Measurements from ENCODE around the gene FOXP4. TPM values are rescaled to one million over a fixed set of nuclear protein-coding genes. Genes with fewer than 3 reads are reported as not detected.

The FOXP4 gene
- total RNA-seq, 3 donors from 2014 or later (not counting 1 experiment from before 2014, with no cell fraction given) = 11.2 to 21.1 (median 14.7) TPM

GRCh38 chr6:41519305-41519744 is 26.9 kb upstream of the FOXP4 start:
- Mint-ChIP-seq H3K4me3 (no peak overlapping the region), H3K4me1 (no peaks in the 10 kb centered on the region), H3K36me3 (no peaks in the 10 kb centered on the region), H3K27me3 (ENCODE audit: low read depth in 2 of 2) (peaks cover 29 to 35% of the 10 kb centered on the region in 2 donors), H3K27ac (no peak overlapping the region), H3K9me3 (no peaks in the 10 kb centered on the region)
- Histone ChIP-seq H3K4me1 (ENCODE audit: control insufficient read depth, insufficient read depth, low read length) (no peaks in the 10 kb centered on the region), H3K27me3 (ENCODE audit: control insufficient read depth, insufficient read depth, low read length) (peaks cover 4% of the 10 kb centered on the region), H3K4me3 (ENCODE audit: low read length) (no peak overlapping the region), H3K9me3 (ENCODE audit: control insufficient read depth, insufficient read depth, low read length) (no peaks in the 10 kb centered on the region), H3K36me3 (ENCODE audit: control insufficient read depth, insufficient read depth, low read length) (no peaks in the 10 kb centered on the region), H3K27ac (ENCODE audit: low read length) (no peak overlapping the region)
- intact Hi-C loops (cut with micrococcal nuclease) = no loop called here
- 88% methylated on average over 3 of the region's 3 CpGs for WGBS (ENCODE audit: insufficient coverage)
- no peak for TF ChIP-seq CTCF (IDR thresholded peaks at IDR 0.05)
- ATAC-seq (no peak), DNase-seq (no peak)

GRCh38 chr6:41519745-41520699 is 26.2 kb upstream of the FOXP4 start:
- no peaks in the 10 kb centered on the region for H3K36me3 ChIP-seq (ENCODE audit: control insufficient read depth, insufficient read depth, low read length)
- H3K27ac Mint-ChIP-seq = no peak overlapping the region

GRCh38 chr6:41522780-41523548 is 23.2 kb upstream of the FOXP4 start:
- Mint-ChIP-seq H3K4me3 (no peak overlapping the region), H3K27me3 (ENCODE audit: low read depth in 2 of 2) (peaks cover 37 to 47% of the 10 kb centered on the region in 2 donors), H3K27ac (no peak overlapping the region), H3K9me3 (no peaks in the 10 kb centered on the region), H3K36me3 (no peaks in the 10 kb centered on the region), H3K4me1 (no peaks in the 10 kb centered on the region)
- Histone ChIP-seq H3K9me3 (ENCODE audit: control insufficient read depth, insufficient read depth, low read length) (no peaks in the 10 kb centered on the region), H3K4me1 (ENCODE audit: control insufficient read depth, insufficient read depth, low read length) (no peaks in the 10 kb centered on the region), H3K27ac (ENCODE audit: low read length) (no peak overlapping the region), H3K36me3 (ENCODE audit: control insufficient read depth, insufficient read depth, low read length) (no peaks in the 10 kb centered on the region), H3K4me3 (ENCODE audit: low read length) (no peak overlapping the region), H3K27me3 (ENCODE audit: control insufficient read depth, insufficient read depth, low read length) (peaks cover 4% of the 10 kb centered on the region)
- 84% methylated on average over 15 of the region's 15 CpGs for WGBS (ENCODE audit: insufficient coverage)
- no peak for TF ChIP-seq CTCF (IDR thresholded peaks at IDR 0.05)
- DNase-seq (no peak), ATAC-seq (no peak)
- intact Hi-C loops (cut with micrococcal nuclease) = no loop called here

More at GRCh38 chr6:41519745-41520699, 26.2 kb upstream of the FOXP4 start:
- TF ChIP-seq CTCF (IDR thresholded peaks at IDR 0.05) = no peak
- DNase-seq (no peak), ATAC-seq (no peak)
- peaks cover 4% of the 10 kb centered on the region for H3K27me3 ChIP-seq (ENCODE audit: control insufficient read depth, insufficient read depth, low read length)
- no peak overlapping the region for H3K27ac ChIP-seq (ENCODE audit: low read length)
- H3K4me1 ChIP-seq (ENCODE audit: control insufficient read depth, insufficient read depth, low read length) = no peaks in the 10 kb centered on the region
- peaks cover 33 to 36% of the 10 kb centered on the region in 2 donors for H3K27me3 Mint-ChIP-seq (ENCODE audit: low read depth in 2 of 2)
- no peaks in the 10 kb centered on the region for H3K4me1 Mint-ChIP-seq
- no peaks in the 10 kb centered on the region for H3K9me3 ChIP-seq (ENCODE audit: control insufficient read depth, insufficient read depth, low read length)
- intact Hi-C loops (cut with micrococcal nuclease) = no loop called here
- no peaks in the 10 kb centered on the region for H3K36me3 Mint-ChIP-seq
- H3K4me3 ChIP-seq (ENCODE audit: low read length) = no peak overlapping the region
- no peak overlapping the region for H3K4me3 Mint-ChIP-seq
- WGBS (ENCODE audit: insufficient coverage) = 91% methylated on average over 8 of the region's 8 CpGs
- no peaks in the 10 kb centered on the region for H3K9me3 Mint-ChIP-seq
